HepG2 (cell line): ENCODE results near the gene NKIRAS1. TPM values are rescaled to one million over a fixed set of nuclear protein-coding genes. Genes with fewer than 3 reads are reported as not detected.
A peak's percentile ranks its signal among the peaks of the same experiment; 100 is the strongest.

Experiments
- AGO1 ChIP-seq: fragments of 200-400 bp; formaldehyde crosslinking; IDR thresholded peaks from 2 replicates; pipeline ENCODE4 v1.6.1; 2017; ENCODE audit warnings: mild to moderate bottlenecking, low read depth, low read length, moderate library complexity; ENCODE audit not compliant: poor library complexity, severe bottlenecking
- AHR ChIP-seq: IDR thresholded peaks from 2 replicates; pipeline ENCODE4 v1.6.1; 2018; ENCODE audit warnings: missing genetic modification reagents, missing compliant biosample characterization
- ETV6 ChIP-seq: sonication (generic); formaldehyde crosslinking; conservative IDR thresholded peaks from 2 replicates; pipeline ENCODE4 v1.4.0; 2020; ENCODE audit warnings: missing genetic modification reagents
- FLYWCH1 ChIP-seq: sonication (generic); formaldehyde crosslinking; IDR thresholded peaks from 2 replicates; pipeline ENCODE4 v1.8.1; 2023; ENCODE audit warnings: mild to moderate bottlenecking, missing genetic modification reagents
- FOXJ3 ChIP-seq: sonication (generic); formaldehyde crosslinking; IDR thresholded peaks from 2 replicates; pipeline ENCODE4 v1.4.0; 2020; ENCODE audit warnings: missing genetic modification reagents, mild to moderate bottlenecking, borderline replicate concordance
- HNF4A ChIP-seq: sonication (generic); formaldehyde crosslinking; IDR thresholded peaks from 2 replicates; pipeline ENCODE4 v1.4.0; 2020; ENCODE audit warnings: missing genetic modification reagents
- MTA1 ChIP-seq: sonication (generic); formaldehyde crosslinking; IDR thresholded peaks from 2 replicates; pipeline ENCODE4 v1.4.0; 2020; ENCODE audit warnings: missing genetic modification reagents, mild to moderate bottlenecking, borderline replicate concordance
- REPIN1 ChIP-seq: sonication (generic); formaldehyde crosslinking; IDR thresholded peaks from 2 replicates; pipeline ENCODE4 v1.8.0; 2022; ENCODE audit warnings: missing genetic modification reagents, low read depth, mild to moderate bottlenecking, borderline replicate concordance
- SMC3 ChIP-seq: IDR thresholded peaks from 2 replicates; pipeline ENCODE4 v1.6.1; 2011; ENCODE audit warnings: low read length, improper control_type of control experiment
- TGIF2 ChIP-seq: IDR thresholded peaks from 2 replicates; pipeline ENCODE4 v1.6.1; 2016; ENCODE audit warnings: control low read depth, missing compliant biosample characterization
- ZBTB42 ChIP-seq: sonication (generic); formaldehyde crosslinking; IDR thresholded peaks from 2 replicates; pipeline ENCODE4 v1.5.0; 2020; ENCODE audit warnings: mild to moderate bottlenecking, missing genetic modification reagents
- ZNF24 ChIP-seq: fragments of 450-650 bp; IDR thresholded peaks from 2 replicates; pipeline ENCODE4 v1.6.1; 2017; ENCODE audit warnings: antibody characterized with exemption, mild to moderate bottlenecking
- ZNF484 ChIP-seq: sonication (generic); formaldehyde crosslinking; IDR thresholded peaks from 2 replicates; pipeline ENCODE4 v1.5.1; 2020; ENCODE audit warnings: mild to moderate bottlenecking, low read depth, missing genetic modification reagents, borderline replicate concordance
- ZNF766 ChIP-seq: sonication (generic); formaldehyde crosslinking; IDR thresholded peaks from 2 replicates; pipeline ENCODE4 v1.5.0; 2020; ENCODE audit warnings: missing genetic modification reagents, borderline replicate concordance
- ZNF816 ChIP-seq: sonication (generic); formaldehyde crosslinking; IDR thresholded peaks from 2 replicates; pipeline ENCODE4 v1.8.0; 2022; ENCODE audit warnings: missing genetic modification reagents, mild to moderate bottlenecking, borderline replicate concordance
- ZSCAN25 ChIP-seq: sonication (generic); formaldehyde crosslinking; IDR thresholded peaks from 2 replicates; pipeline ENCODE4 v1.8.0; 2022; ENCODE audit warnings: mild to moderate bottlenecking, missing genetic modification reagents
- ZSCAN31 ChIP-seq: sonication (generic); formaldehyde crosslinking; IDR thresholded peaks from 2 replicates; pipeline ENCODE4 v1.5.0; 2020; ENCODE audit warnings: low read depth, mild to moderate bottlenecking, missing genetic modification reagents
- polyA plus RNA-seq, 8 experiments: library from polyadenylated mRNA; depleted of rRNA in 3 of 8; stranded (reverse) in 7 of 8; unstranded in 1 of 8; fragments of >200 nt; fragmentation: Illumina TruSeq in 4 of 8; extraction: Trizol in 4 of 8; gene quantifications; 2 replicates each; pipeline versions ENCODE4 v1.2.1 to v1.2.3, GENCODE V29; 2011 to 2016; ENCODE audit warnings: low read depth in 4 of 8, missing spikeins in 1 of 8, mixed read lengths in 1 of 8; ENCODE audit not compliant: insufficient read depth in 1 of 8
- total RNA-seq, 5 experiments: library from RNA; depleted of rRNA; stranded (reverse); fragments of >200 nt; fragmentation: Illumina TruSeq; extraction: Trizol; gene quantifications; 2 replicates each; pipeline ENCODE4 v1.2.3, GENCODE V29; 2016; ENCODE audit warnings: low read depth in 1 of 5
- TF ChIP-seq, protein P1 (sequence below): sonication (generic); formaldehyde crosslinking; IDR thresholded peaks from 2 replicates; pipeline ENCODE4 v1.8.0; 2022; ENCODE audit warnings: missing genetic modification reagents, mild to moderate bottlenecking, borderline replicate concordance
- TF ChIP-seq, protein P2 (sequence below), 2 experiments: fragments of 450-650 bp in 1 of 2; sonication (generic) in 1 of 2; formaldehyde crosslinking in 1 of 2; IDR thresholded peaks; 2 replicates each; pipeline versions ENCODE4 v1.6.1 to v1.8.0; 2016 to 2022; ENCODE audit warnings: antibody characterized with exemption in 1 of 2, mild to moderate bottlenecking in 1 of 2, missing genetic modification reagents in 1 of 2

The NKIRAS1 gene
- total and polyA plus RNA-seq, 2 of the 13 experiments (the other 11 are each of a cell fraction or from before 2014, with no cell fraction given), result 4.3 to 8.0 TPM

DNA sequence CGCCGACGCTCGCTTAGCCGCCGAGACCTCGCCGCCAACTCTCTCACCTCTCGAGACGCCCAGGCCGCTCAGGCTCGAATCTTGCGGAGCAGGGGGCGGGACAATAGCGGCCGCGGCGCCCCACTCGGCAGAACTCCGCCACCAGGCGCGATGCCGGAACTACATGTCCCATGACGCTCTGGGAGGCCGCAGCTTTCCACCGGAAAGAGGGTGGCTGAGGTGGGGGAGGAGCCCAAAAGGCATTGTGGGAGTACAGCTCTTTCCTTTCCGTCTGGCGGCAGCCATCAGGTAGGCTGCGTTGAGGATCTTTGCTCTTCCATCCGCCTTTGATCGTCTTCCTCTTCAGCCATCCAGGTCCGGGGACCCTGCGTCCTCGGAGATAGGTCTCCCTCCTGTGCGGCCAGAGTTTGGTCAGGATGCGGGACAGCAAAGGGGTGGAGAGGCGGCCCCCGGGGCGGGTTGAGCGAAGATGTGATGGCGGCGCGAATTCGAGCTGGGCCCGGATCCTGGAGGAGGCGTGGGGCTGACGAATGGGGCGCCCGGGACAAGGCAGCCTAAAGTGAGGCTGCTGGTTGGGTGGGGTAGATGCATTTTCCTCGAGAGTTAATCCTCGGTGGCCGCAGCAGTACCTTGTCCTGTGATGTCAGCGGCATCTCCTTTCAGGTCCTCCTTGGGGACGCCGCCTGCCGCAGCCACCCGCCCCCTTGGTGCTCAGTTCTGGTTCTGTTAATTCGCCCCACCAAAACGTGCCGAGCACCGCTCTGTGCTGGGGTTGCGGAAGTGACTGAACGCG, at the start of gene NKIRAS1, which contains the start of gene RPL15 (continued):
- TF ChIP-seq, protein P1, sequence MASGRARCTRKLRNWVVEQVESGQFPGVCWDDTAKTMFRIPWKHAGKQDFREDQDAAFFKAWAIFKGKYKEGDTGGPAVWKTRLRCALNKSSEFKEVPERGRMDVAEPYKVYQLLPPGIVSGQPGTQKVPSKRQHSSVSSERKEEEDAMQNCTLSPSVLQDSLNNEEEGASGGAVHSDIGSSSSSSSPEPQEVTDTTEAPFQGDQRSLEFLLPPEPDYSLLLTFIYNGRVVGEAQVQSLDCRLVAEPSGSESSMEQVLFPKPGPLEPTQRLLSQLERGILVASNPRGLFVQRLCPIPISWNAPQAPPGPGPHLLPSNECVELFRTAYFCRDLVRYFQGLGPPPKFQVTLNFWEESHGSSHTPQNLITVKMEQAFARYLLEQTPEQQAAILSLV (CRISPR knock-in tag), result no peak; the same call in 1 of the 2 replicates
- peak; percentile 86 for TF ChIP-seq ZSCAN25 (CRISPR knock-in tag)
- TF ChIP-seq ZNF766 (CRISPR knock-in tag), result peak; percentile 63; the same call in 1 of the 2 replicates
- TF ChIP-seq ZNF24, result no peak
- TF ChIP-seq FLYWCH1 (CRISPR knock-in tag), result peak; percentile 31; the same call in 1 of the 2 replicates
- TF ChIP-seq AGO1, result no peak
- TF ChIP-seq ZNF484, result peak; percentile 34; the same call in 1 of the 2 replicates
- no peak for TF ChIP-seq FOXJ3 (CRISPR knock-in tag)
- TF ChIP-seq, protein P2, sequence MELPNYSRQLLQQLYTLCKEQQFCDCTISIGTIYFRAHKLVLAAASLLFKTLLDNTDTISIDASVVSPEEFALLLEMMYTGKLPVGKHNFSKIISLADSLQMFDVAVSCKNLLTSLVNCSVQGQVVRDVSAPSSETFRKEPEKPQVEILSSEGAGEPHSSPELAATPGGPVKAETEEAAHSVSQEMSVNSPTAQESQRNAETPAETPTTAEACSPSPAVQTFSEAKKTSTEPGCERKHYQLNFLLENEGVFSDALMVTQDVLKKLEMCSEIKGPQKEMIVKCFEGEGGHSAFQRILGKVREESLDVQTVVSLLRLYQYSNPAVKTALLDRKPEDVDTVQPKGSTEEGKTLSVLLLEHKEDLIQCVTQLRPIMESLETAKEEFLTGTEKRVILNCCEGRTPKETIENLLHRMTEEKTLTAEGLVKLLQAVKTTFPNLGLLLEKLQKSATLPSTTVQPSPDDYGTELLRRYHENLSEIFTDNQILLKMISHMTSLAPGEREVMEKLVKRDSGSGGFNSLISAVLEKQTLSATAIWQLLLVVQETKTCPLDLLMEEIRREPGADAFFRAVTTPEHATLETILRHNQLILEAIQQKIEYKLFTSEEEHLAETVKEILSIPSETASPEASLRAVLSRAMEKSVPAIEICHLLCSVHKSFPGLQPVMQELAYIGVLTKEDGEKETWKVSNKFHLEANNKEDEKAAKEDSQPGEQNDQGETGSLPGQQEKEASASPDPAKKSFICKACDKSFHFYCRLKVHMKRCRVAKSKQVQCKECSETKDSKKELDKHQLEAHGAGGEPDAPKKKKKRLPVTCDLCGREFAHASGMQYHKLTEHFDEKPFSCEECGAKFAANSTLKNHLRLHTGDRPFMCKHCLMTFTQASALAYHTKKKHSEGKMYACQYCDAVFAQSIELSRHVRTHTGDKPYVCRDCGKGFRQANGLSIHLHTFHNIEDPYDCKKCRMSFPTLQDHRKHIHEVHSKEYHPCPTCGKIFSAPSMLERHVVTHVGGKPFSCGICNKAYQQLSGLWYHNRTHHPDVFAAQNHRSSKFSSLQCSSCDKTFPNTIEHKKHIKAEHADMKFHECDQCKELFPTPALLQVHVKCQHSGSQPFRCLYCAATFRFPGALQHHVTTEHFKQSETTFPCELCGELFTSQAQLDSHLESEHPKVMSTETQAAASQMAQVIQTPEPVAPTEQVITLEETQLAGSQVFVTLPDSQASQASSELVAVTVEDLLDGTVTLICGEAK (IDR thresholded peaks at IDR 0.05), result no peak
- TF ChIP-seq, protein P2 (CRISPR knock-in tag; IDR thresholded peaks at IDR 0.05), result peak; percentile 86; the same call in 1 of the 2 replicates
- peak; percentile 32; the same call in 1 of the 2 replicates for TF ChIP-seq ZNF816 (CRISPR knock-in tag)
- no peak for TF ChIP-seq SMC3
- TF ChIP-seq TGIF2 (CRISPR knock-in tag), result peak; percentile 73
- peak; percentile 48 for TF ChIP-seq ETV6
- TF ChIP-seq ZSCAN31 (CRISPR knock-in tag), result peak; percentile 96
- no peak for TF ChIP-seq MTA1 (CRISPR knock-in tag)
- peak; percentile 31; the same call in 1 of the 2 replicates for TF ChIP-seq REPIN1 (CRISPR knock-in tag)
- no peak for TF ChIP-seq HNF4A (CRISPR knock-in tag)
- peak; percentile 84; the same call in 1 of the 2 replicates for TF ChIP-seq AHR
- no peak for TF ChIP-seq ZBTB42 (CRISPR knock-in tag)
